Measurements from ENCODE around the gene TSC22D3.

DNA sequence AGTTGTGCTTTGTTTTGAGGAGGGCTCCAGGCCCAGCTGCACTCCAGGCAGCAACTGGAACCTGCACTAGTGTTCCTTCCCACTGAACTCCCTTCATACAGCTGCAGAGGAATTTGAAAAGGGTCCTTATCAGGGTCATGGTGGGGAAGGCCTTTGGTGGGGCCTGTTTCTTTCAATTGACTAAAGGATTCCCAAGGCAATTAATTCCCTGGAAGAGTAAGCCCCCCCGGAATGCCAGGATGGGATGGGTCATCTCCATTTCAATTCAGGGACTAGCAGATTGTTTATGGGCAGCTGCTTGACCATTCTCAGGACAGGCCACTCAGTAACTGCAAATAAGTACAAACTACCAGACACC lies 45.3 kb downstream of the TSC22D3 start:
- TF ChIP-seq, protein P1, sequence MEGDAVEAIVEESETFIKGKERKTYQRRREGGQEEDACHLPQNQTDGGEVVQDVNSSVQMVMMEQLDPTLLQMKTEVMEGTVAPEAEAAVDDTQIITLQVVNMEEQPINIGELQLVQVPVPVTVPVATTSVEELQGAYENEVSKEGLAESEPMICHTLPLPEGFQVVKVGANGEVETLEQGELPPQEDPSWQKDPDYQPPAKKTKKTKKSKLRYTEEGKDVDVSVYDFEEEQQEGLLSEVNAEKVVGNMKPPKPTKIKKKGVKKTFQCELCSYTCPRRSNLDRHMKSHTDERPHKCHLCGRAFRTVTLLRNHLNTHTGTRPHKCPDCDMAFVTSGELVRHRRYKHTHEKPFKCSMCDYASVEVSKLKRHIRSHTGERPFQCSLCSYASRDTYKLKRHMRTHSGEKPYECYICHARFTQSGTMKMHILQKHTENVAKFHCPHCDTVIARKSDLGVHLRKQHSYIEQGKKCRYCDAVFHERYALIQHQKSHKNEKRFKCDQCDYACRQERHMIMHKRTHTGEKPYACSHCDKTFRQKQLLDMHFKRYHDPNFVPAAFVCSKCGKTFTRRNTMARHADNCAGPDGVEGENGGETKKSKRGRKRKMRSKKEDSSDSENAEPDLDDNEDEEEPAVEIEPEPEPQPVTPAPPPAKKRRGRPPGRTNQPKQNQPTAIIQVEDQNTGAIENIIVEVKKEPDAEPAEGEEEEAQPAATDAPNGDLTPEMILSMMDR (IDR thresholded peaks at IDR 0.05), result no peak
- TF ChIP-seq POLR2A (IDR thresholded peaks at IDR 0.05), result no peak
